ENCODE measurements around the gene SYT9. TPM values are rescaled to one million over a fixed set of nuclear protein-coding genes. Genes with fewer than 3 reads are reported as not detected.

SYT9 gene
- total and polyA plus RNA-seq, 2 of the 8 experiments (the other 6 are each of a cell fraction or from before 2014, with no cell fraction given): 1.5 to 2.9 TPM

- Histone ChIP-seq H3K4me2 (ENCODE audit: insufficient read depth in 1 of 2, low read depth in 2 of 2, low read length in 2 of 2) (no peak overlapping the region), H3K23ac (ENCODE audit: insufficient read length) (no peak overlapping the region), H2BK20ac (ENCODE audit: low read length) (no peak overlapping the region), H3K9me3 (ENCODE audit: insufficient read depth in 2 of 2, low read depth in 1 of 2, low read length in 1 of 2) (no peaks in the 10 kb centered on the region), H3K4ac (replicated peaks; ENCODE audit: insufficient read length, low read depth, low read length) (no peak overlapping the region), H3K56ac (replicated peaks; ENCODE audit: insufficient read length, low read depth, low read length) (no peak overlapping the region), H4K8ac (ENCODE audit: extremely low read depth, insufficient read depth, low read length) (no peak overlapping the region; the same call in 1 of the 2 replicates), H3K9ac (replicated peaks in 1 of 4; ENCODE audit: extremely low read depth in 1 of 4, low read depth in 3 of 4, low read length in 3 of 4) (no peak overlapping the region), H3K27ac (ENCODE audit: low read depth, low read length) (no peak overlapping the region), H3K27me3 (replicated peaks in 1 of 4; ENCODE audit: control insufficient read depth in 3 of 4, extremely low read depth in 1 of 4, insufficient read depth in 3 of 4, low read length in 3 of 4) (no peaks in the 10 kb centered on the region), H3K79me1 (ENCODE audit: low read depth, low read length) (no peaks in the 10 kb centered on the region), H3K4me3 (ENCODE audit: extremely low read depth in 1 of 4, insufficient read depth in 2 of 4, low read depth in 3 of 4, low read length in 4 of 4) (no peak overlapping the region), H3K4me1 (replicated peaks in 1 of 4; ENCODE audit: control insufficient read depth in 3 of 4, insufficient read depth in 4 of 4, low read length in 3 of 4) (no peaks in the 10 kb centered on the region), H3K79me2 (ENCODE audit: control insufficient read depth in 1 of 2, insufficient read depth in 2 of 2, low read length in 2 of 2) (no peaks in the 10 kb centered on the region), H2BK120ac (replicated peaks; ENCODE audit: low read depth, low read length) (no peak overlapping the region), H3K23me2 (ENCODE audit: low read depth, low read length) (no peaks in the 10 kb centered on the region), H2AFZ (ENCODE audit: low read length) (no peak overlapping the region), H4K5ac (ENCODE audit: insufficient read length, low read depth, low read length) (no peak overlapping the region), H3K14ac (ENCODE audit: insufficient read length) (no peak overlapping the region), H2AK5ac (ENCODE audit: low read depth, low read length) (no peak overlapping the region), H4K91ac (replicated peaks; ENCODE audit: insufficient read length, low read length) (no peak overlapping the region), H2BK15ac (ENCODE audit: low read length) (no peak overlapping the region), H3K18ac (ENCODE audit: extremely low read depth, low read length) (no peak overlapping the region), H3K36me3 (ENCODE audit: control insufficient read depth in 2 of 4, insufficient read depth in 4 of 4, low read length in 3 of 4) (no peaks in the 10 kb centered on the region), H2BK12ac (ENCODE audit: low read depth, low read length) (no peak overlapping the region), H2BK5ac (ENCODE audit: low read depth, low read length) (no peak overlapping the region), H4K20me1 (replicated peaks in 1 of 2; ENCODE audit: control insufficient read depth in 1 of 2, insufficient read depth in 2 of 2, low read length in 2 of 2) (no peaks in the 10 kb centered on the region)
- WGBS, 2 experiments (ENCODE audit: extremely low coverage in 1 of 2, insufficient coverage in 1 of 2, insufficient read length in 1 of 2, insufficient replicate concordance in 2 of 2, low coverage in 1 of 2, low lambda C conversion rate in 2 of 2, missing lambda C conversion rate in 1 of 2): 20% methylated on average over 1 of the region's 1 CpG; no CpG with 5 or more reads in 1 of the 2 experiments
- FAIRE-seq (no peak), DNase-seq (ENCODE audit: low read depth in 1 of 2, low spot score in 2 of 2) (no peak)
- ChIA-PET CTCF (ENCODE audit: partially characterized antibody) (interaction anchor here (0.9 kb wide), 1 partner anchor 13 kb away, joined by 5 read pairs; no protein-coding TSS in a partner anchor), POLR2A (ENCODE audit: partially characterized antibody) (no interaction called here)
- TF ChIP-seq EP300 (IDR thresholded peaks at IDR 0.05; ENCODE audit: borderline replicate concordance in 1 of 2, low read depth in 2 of 2, low read length in 2 of 2) (no peak), RXRA (IDR thresholded peaks at IDR 0.05; ENCODE audit: insufficient read depth, low read depth, low read length) (no peak), NANOG (IDR thresholded peaks at IDR 0.05; ENCODE audit: insufficient read depth, low read depth, low read length, poor library complexity, severe bottlenecking) (no peak), EGR1 (IDR thresholded peaks at IDR 0.05; ENCODE audit: borderline replicate concordance, low read depth, low read length) (no peak), SIRT6 (IDR thresholded peaks at IDR 0.05; ENCODE audit: low read length) (no peak), JUN (IDR thresholded peaks at IDR 0.05; ENCODE audit: low read depth, low read length) (no peak), CTBP2 (IDR thresholded peaks at IDR 0.05; ENCODE audit: borderline replicate concordance, insufficient read depth, insufficient read length, low read length) (no peak), SIX5 (IDR thresholded peaks at IDR 0.05; ENCODE audit: low read depth, low read length) (no peak), ZNF274 (IDR thresholded peaks at IDR 0.05; ENCODE audit: borderline replicate concordance, extremely low read depth, low read length) (no peak), POLR2AphosphoS5 (IDR thresholded peaks at IDR 0.05; ENCODE audit: low read depth, low read length) (no peak), CHD2 (IDR thresholded peaks at IDR 0.05; ENCODE audit: low read length) (no peak), RBBP5 (IDR thresholded peaks at IDR 0.05; ENCODE audit: borderline replicate concordance, low read depth, low read length) (no peak), ATF3 (IDR thresholded peaks at IDR 0.05; ENCODE audit: insufficient read depth, low read depth, low read length) (no peak), BACH1 (IDR thresholded peaks at IDR 0.05; ENCODE audit: low read length) (no peak)
Observed at GRCh38 chr11:7473717-7474116, 222.0 kb downstream of the SYT9 start.

All from H1 (cell line).